ENCODE measurements around the gene PRICKLE2. TPM values are rescaled to one million over a fixed set of nuclear protein-coding genes. Genes with fewer than 3 reads are reported as not detected.

Gene PRICKLE2
- total RNA-seq, 1 experiment from 2014 or later: 3.2 TPM

DNA sequence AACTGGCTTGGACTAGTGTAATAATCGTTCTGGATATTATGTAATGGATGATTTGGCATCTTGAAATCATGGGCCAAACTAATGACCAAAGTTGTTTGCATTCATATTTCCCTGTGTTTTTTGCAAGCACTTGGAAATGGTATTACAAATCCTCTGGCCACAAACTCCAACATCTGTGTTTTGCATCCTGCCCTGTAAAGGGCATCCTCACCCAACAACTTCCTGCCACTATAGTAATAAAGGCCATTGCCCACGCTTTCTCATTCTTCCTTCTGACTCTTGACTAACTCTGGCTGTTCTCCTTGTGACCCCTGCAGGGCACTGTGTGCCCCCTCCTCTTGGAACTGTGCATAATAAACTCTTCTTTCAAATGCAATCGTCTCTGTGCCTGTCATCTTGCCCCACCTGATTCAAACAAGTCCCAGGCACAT is 176.6 kb downstream of the PRICKLE2 start:
- no peak overlapping the region for H2BK5ac ChIP-seq (ENCODE audit: insufficient read length, low read length)
- no peak overlapping the region for H3K18ac ChIP-seq (ENCODE audit: insufficient read length, low read depth, low read length)
- peaks cover 14% of the 10 kb centered on the region; the same call in 1 of the 2 replicates for H3K4me1 ChIP-seq (ENCODE audit: insufficient read depth, low read length)
- no peak overlapping the region for H3K27ac Mint-ChIP-seq
- H3K27me3 Mint-ChIP-seq (ENCODE audit: low read depth): peaks cover 5% of the 10 kb centered on the region
- no peaks in the 10 kb centered on the region; a peak in 1 of 5 replicates for H3K9me3 Mint-ChIP-seq
- H3K14ac ChIP-seq (ENCODE audit: insufficient read depth, low read length): no peak overlapping the region
- H3K27me3 ChIP-seq (ENCODE audit: insufficient read depth, low read length): no peaks in the 10 kb centered on the region
- H2BK15ac ChIP-seq (ENCODE audit: low read depth, low read length): no peak overlapping the region
- no peaks in the 10 kb centered on the region for H3K23me2 ChIP-seq (ENCODE audit: insufficient read length, low read depth, low read length, poor library complexity, severe bottlenecking)
- no peak overlapping the region for H2BK120ac ChIP-seq (ENCODE audit: low read depth, low read length, poor library complexity, severe bottlenecking)
- H3K27ac ChIP-seq (ENCODE audit: insufficient read length, low read depth, low read length): no peak overlapping the region
- no peak overlapping the region for H3K4ac ChIP-seq (ENCODE audit: low read depth, low read length)
- no peak overlapping the region for H2BK20ac ChIP-seq (ENCODE audit: low read depth, low read length, poor library complexity, severe bottlenecking)
- no CpG with 5 or more reads among the region's 3 CpGs for WGBS (ENCODE audit: extremely low coverage, insufficient read length, low lambda C conversion rate)
- H3K23ac ChIP-seq (ENCODE audit: insufficient read length, low read depth, low read length): no peak overlapping the region
- H4K20me1 ChIP-seq (ENCODE audit: control insufficient read depth, insufficient read depth, insufficient read length): no peaks in the 10 kb centered on the region
- H3K4me1 Mint-ChIP-seq: peaks cover 49% of the 10 kb centered on the region in 2 experiments
- H4K5ac ChIP-seq (ENCODE audit: insufficient read length, low read depth, low read length): no peak overlapping the region
- DNase-seq: no peak
- H2AFZ ChIP-seq (ENCODE audit: low read length): no peak overlapping the region
- H3K56ac ChIP-seq (ENCODE audit: insufficient read length, low read depth, low read length): no peak overlapping the region
- H2BK12ac ChIP-seq (ENCODE audit: insufficient read length, low read depth, low read length): no peak overlapping the region
- H3K79me1 ChIP-seq (ENCODE audit: insufficient read depth, low read depth, low read length, poor library complexity, severe bottlenecking): no peaks in the 10 kb centered on the region
- TF ChIP-seq, protein P1, sequence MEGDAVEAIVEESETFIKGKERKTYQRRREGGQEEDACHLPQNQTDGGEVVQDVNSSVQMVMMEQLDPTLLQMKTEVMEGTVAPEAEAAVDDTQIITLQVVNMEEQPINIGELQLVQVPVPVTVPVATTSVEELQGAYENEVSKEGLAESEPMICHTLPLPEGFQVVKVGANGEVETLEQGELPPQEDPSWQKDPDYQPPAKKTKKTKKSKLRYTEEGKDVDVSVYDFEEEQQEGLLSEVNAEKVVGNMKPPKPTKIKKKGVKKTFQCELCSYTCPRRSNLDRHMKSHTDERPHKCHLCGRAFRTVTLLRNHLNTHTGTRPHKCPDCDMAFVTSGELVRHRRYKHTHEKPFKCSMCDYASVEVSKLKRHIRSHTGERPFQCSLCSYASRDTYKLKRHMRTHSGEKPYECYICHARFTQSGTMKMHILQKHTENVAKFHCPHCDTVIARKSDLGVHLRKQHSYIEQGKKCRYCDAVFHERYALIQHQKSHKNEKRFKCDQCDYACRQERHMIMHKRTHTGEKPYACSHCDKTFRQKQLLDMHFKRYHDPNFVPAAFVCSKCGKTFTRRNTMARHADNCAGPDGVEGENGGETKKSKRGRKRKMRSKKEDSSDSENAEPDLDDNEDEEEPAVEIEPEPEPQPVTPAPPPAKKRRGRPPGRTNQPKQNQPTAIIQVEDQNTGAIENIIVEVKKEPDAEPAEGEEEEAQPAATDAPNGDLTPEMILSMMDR (conservative IDR thresholded peaks at IDR 0.05): no peak
- no peak overlapping the region for H3K9ac ChIP-seq (ENCODE audit: extremely low read depth, insufficient read length, low read length)
- H3K4me3 Mint-ChIP-seq: no peak overlapping the region
- no peaks in the 10 kb centered on the region for H3K79me2 ChIP-seq (ENCODE audit: insufficient read depth, low read length)
- no peak overlapping the region for H2AK5ac ChIP-seq (ENCODE audit: insufficient read length, low read length)
- no peak overlapping the region for H3K4me2 ChIP-seq (ENCODE audit: insufficient read depth, insufficient read length, low read length)
- no peaks in the 10 kb centered on the region for H3K9me3 ChIP-seq (ENCODE audit: control insufficient read depth, low read depth, low read length)
- H4K91ac ChIP-seq (ENCODE audit: insufficient read length, low read depth, low read length): no peak overlapping the region
- no peak overlapping the region for H4K8ac ChIP-seq (replicated peaks; ENCODE audit: insufficient read length, low read depth, low read length)
- no peaks in the 10 kb centered on the region for H3K36me3 Mint-ChIP-seq (ENCODE audit: insufficient read depth in 1 of 3, low read depth in 3 of 3)
- H3T11ph ChIP-seq (ENCODE audit: low read length): no peak overlapping the region
